ENCODE measurements around the gene P3H2. TPM values are rescaled to one million over a fixed set of nuclear protein-coding genes. Genes with fewer than 3 reads are reported as not detected.

P3H2 gene
- total RNA-seq, 4 donors from 2014 or later: 0.24 to 4.0 (median 0.90) TPM

- ATAC-seq: no peak
- no peaks in the 10 kb centered on the region for H3K9me3 ChIP-seq
- H3K27me3 ChIP-seq: no peaks in the 10 kb centered on the region
- peaks cover 6 to 17% of the 10 kb centered on the region in 2 donors for H3K4me1 ChIP-seq
- no peaks in the 10 kb centered on the region for H3K36me3 ChIP-seq
- in situ Hi-C loops (cut with MboI; ENCODE audit: low sequenced_read_pairs in 4 of 4) (no loop called here), intact Hi-C loops (cut with DNase I; ENCODE audit: low total_unique reads) (no loop called here)
- no peak overlapping the region for H3K27ac ChIP-seq
- H3K4me3 ChIP-seq: no peak overlapping the region
- no peak for DNase-seq
- TF ChIP-seq POLR2A (IDR thresholded peaks at IDR 0.05): no peak
- TF ChIP-seq CTCF (IDR thresholded peaks at IDR 0.05 in 4 of 5, conservative IDR thresholded peaks at IDR 0.05 in 1 of 5): no peak
Observed at GRCh38 chr3:189982321-189982945, 138.3 kb downstream of the P3H2 start.

GRCh38 chr3:189981668-189982067 is 139.0 kb downstream of the P3H2 start:
- H3K36me3 ChIP-seq: no peaks in the 10 kb centered on the region
- TF ChIP-seq POLR2A (IDR thresholded peaks at IDR 0.05): no peak
- in situ Hi-C loops (cut with MboI; ENCODE audit: low sequenced_read_pairs in 4 of 4): no loop called here
- no peaks in the 10 kb centered on the region for H3K9me3 ChIP-seq
- peak; percentile 51 to 70 for ATAC-seq
- H3K27ac ChIP-seq: peak overlapping the region in 1 of 4 donors; percentile 7
- intact Hi-C loops (cut with DNase I; ENCODE audit: low total_unique reads): no loop called here
- H3K4me1 ChIP-seq: peaks cover 6 to 17% of the 10 kb centered on the region in 2 donors
- H3K27me3 ChIP-seq: no peaks in the 10 kb centered on the region
- DNase-seq: peak in 1 of 2 donors; percentile 4
- no peak overlapping the region for H3K4me3 ChIP-seq

GRCh38 chr3:189978753-189979152 is 141.9 kb downstream of the P3H2 start:
- intact Hi-C loops (cut with DNase I; ENCODE audit: low total_unique reads): no loop called here
- TF ChIP-seq CTCF (IDR thresholded peaks at IDR 0.05 in 4 of 5, conservative IDR thresholded peaks at IDR 0.05 in 1 of 5) (no peak), POLR2A (IDR thresholded peaks at IDR 0.05) (no peak)
- ATAC-seq: no peak
- in situ Hi-C loops (cut with MboI; ENCODE audit: low sequenced_read_pairs in 4 of 4): loop anchor here in 1 of 4 donors (10.0 kb wide), 1 partner anchor 216 kb away; no protein-coding TSS in a partner anchor
- Histone ChIP-seq H3K4me3 (no peak overlapping the region), H3K4me1 (peaks cover 6 to 17% of the 10 kb centered on the region in 2 donors), H3K36me3 (no peaks in the 10 kb centered on the region), H3K27ac (no peak overlapping the region), H3K9me3 (no peaks in the 10 kb centered on the region), H3K27me3 (no peaks in the 10 kb centered on the region)
- no peak for DNase-seq

- H3K4me3 ChIP-seq: no peak overlapping the region
- in situ Hi-C loops (cut with MboI; ENCODE audit: low sequenced_read_pairs in 4 of 4) (loop anchor here in 1 of 4 donors (10.0 kb wide), 1 partner anchor 218 kb away; no protein-coding TSS in a partner anchor), intact Hi-C loops (cut with DNase I; ENCODE audit: low total_unique reads) (no loop called here)
- H3K36me3 ChIP-seq: no peaks in the 10 kb centered on the region
- peaks cover 6 to 13% of the 10 kb centered on the region in 2 donors for H3K4me1 ChIP-seq
- ATAC-seq: no peak
- no peak for TF ChIP-seq CTCF (IDR thresholded peaks at IDR 0.05 in 4 of 5, conservative IDR thresholded peaks at IDR 0.05 in 1 of 5)
- TF ChIP-seq POLR2A (IDR thresholded peaks at IDR 0.05): no peak
- no peaks in the 10 kb centered on the region for H3K27me3 ChIP-seq
- no peak for DNase-seq
- H3K9me3 ChIP-seq: no peaks in the 10 kb centered on the region
- no peak overlapping the region for H3K27ac ChIP-seq
Observed at GRCh38 chr3:189977174-189977573, 143.5 kb downstream of the P3H2 start.

- DNase-seq (no peak), ATAC-seq (no peak)
- no peak for TF ChIP-seq CTCF (IDR thresholded peaks at IDR 0.05 in 4 of 5, conservative IDR thresholded peaks at IDR 0.05 in 1 of 5)
- Histone ChIP-seq H3K36me3 (no peaks in the 10 kb centered on the region), H3K27me3 (no peaks in the 10 kb centered on the region), H3K4me1 (no peaks in the 10 kb centered on the region), H3K4me3 (no peak overlapping the region), H3K9me3 (no peaks in the 10 kb centered on the region), H3K27ac (no peak overlapping the region)
- in situ Hi-C loops (cut with MboI; ENCODE audit: low sequenced_read_pairs in 4 of 4) (loop anchor here in 1 of 4 donors (10.0 kb wide), 1 partner anchor 219 kb away; no protein-coding TSS in a partner anchor), intact Hi-C loops (cut with DNase I; ENCODE audit: low total_unique reads) (no loop called here)
Observed at GRCh38 chr3:189975391-189975990, 145.2 kb downstream of the P3H2 start.

Data from gastrocnemius medialis (tissue), 4 donors.